Mucosa of stomach (tissue), 1 donor: Measurements from ENCODE around the gene DCST2.

Experiments used
- H3K27me3 ChIP-seq: one replicate; pipeline ENCODE4 v1.7.0; 2013; ENCODE audit warnings: mild to moderate bottlenecking, low read length; ENCODE audit not compliant: control insufficient read depth, insufficient read depth
- H3K36me3 ChIP-seq: one replicate; pipeline ENCODE4 v1.7.0; 2013; ENCODE audit warnings: low read length; ENCODE audit not compliant: control insufficient read depth, insufficient read depth
- H3K4me1 ChIP-seq: one replicate; pipeline ENCODE4 v1.7.0; 2013; ENCODE audit warnings: mild to moderate bottlenecking, low read length; ENCODE audit not compliant: control insufficient read depth, insufficient read depth
- H3K4me3 ChIP-seq: one replicate; pipeline ENCODE4 v1.7.0; 2013; ENCODE audit warnings: low read length
- H3K9ac ChIP-seq: one replicate; pipeline ENCODE4 v1.7.0; 2013; ENCODE audit warnings: mild to moderate bottlenecking, low read length, moderate library complexity
- H3K9me3 ChIP-seq: one replicate; pipeline ENCODE4 v1.7.0; 2013; ENCODE audit warnings: mild to moderate bottlenecking, low read length, moderate library complexity; ENCODE audit not compliant: control insufficient read depth
- donor health status: Pancreatic carcinoma.

Gene DCST2

DNA sequence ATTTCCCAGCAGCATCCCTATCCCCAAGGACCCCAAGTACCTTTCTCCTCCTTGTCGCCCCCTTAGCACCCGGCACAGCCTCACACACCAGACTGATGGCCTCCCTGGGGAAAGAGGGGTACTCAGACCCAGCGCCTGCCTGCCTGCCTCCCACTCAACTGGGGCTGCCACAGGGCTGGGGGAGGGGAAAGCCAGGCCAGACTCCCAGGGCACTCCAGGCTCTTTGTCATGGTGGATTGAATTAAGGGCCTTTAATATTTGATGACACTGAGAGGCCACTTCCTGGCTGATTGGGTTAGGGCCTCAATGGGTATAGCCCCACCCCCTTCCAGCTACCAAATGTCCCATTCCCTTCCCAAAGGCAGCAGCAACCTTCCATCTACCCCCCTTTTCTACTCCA lies 64.8 kb downstream of the DCST2 start:
- peaks cover 50% of the 10 kb centered on the region for H3K4me1 ChIP-seq
- peaks cover 20% of the 10 kb centered on the region for H3K36me3 ChIP-seq
- H3K4me3 ChIP-seq: no peak overlapping the region

More for the DNA sequence above, 64.8 kb downstream of the DCST2 start:
- no peaks in the 10 kb centered on the region for H3K27me3 ChIP-seq
- H3K9ac ChIP-seq: peak overlapping the region; percentile 65
- H3K9me3 ChIP-seq: no peaks in the 10 kb centered on the region
